GM15510 (cell line): ENCODE data around the gene IFNA14.

Source experiments
- POLR2A ChIP-seq: IDR thresholded peaks from 3 replicates; pipeline ENCODE4 v1.6.1; 2011; ENCODE audit warnings: borderline replicate concordance; ENCODE audit not compliant: insufficient read length; ENCODE audit errors: extremely low read depth

The IFNA14 gene

GRCh38 chr9:21239911-21240310 lies at the start of gene IFNA14:
IFNA14 (minus strand) TSS chr9:21240005; CDS start chr9:21239935, 70 bp downstream.
- no peak for TF ChIP-seq POLR2A

GRCh38 chr9:21287280-21287679 lies 47.5 kb upstream of the IFNA14 start:
- TF ChIP-seq POLR2A, result no peak

- TF ChIP-seq POLR2A, result no peak
Observed at GRCh38 chr9:21286659-21287058, 46.9 kb upstream of the IFNA14 start.

GRCh38 chr9:21286099-21286498 lies 46.3 kb upstream of the IFNA14 start:
- no peak for TF ChIP-seq POLR2A

DNA sequence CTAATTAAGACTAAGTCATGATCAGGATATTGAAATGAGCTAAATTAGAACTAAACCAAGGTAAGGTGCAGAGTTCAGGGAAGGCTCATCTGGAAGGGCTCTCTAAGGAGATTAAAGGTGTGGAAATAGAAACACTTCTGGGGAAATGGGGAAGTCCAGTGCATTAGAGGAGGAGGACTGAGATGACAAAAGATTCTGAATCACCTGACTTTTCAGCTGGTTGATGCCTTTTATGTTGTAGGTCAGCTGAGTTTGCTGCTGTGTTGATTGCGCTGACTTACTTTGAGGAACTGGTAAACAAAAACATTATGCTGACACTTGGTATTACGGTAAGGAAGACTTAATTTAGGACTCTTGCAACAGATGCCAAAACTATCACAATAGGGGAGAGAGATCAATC lies 41.5 kb upstream of the IFNA14 start:
- TF ChIP-seq POLR2A, result no peak

GRCh38 chr9:21268347-21268657 lies 28.5 kb upstream of the IFNA14 start:
- TF ChIP-seq POLR2A, result no peak

DNA sequence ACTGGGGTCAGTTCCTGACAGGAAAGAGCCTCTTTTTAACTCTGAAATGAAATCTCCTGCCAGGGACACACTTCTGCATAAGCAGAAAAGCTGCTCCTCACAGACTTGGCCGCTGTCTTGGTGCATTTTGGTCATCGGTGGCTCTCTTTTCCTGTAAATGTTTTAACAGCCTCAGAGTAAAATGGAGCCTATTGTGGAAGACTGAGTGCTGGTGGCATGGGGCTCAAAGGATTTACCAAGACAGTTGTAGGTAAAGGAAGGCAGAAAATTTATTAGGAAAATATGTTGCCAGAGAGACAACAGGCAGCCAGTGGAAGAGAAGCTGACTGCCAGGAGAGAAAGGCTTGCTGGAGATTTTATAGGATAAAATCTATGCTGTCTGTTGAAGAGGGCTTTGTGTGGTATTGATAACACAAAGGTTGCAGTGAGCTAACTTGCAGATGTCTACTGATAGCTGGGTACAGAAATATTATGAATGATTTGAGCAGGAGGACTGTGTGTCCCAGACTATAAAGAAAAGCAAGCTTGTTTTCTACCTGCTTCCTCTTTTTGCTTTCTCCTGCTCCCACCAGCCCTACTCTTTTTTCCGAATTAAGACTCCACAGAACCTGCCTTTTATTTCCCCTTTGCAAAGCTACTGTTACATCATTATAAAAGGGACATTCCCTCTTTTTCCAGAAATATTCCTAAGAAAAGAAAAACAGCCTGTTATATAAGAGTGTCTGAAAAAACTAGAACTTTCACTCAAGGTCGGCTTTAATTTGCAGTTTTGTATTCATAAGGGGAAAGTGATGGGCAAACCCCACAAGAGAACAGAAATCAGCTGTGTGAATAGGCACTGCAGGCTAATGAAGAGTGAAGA lies 27.9 kb upstream of the IFNA14 start:
- no peak for TF ChIP-seq POLR2A

DNA sequence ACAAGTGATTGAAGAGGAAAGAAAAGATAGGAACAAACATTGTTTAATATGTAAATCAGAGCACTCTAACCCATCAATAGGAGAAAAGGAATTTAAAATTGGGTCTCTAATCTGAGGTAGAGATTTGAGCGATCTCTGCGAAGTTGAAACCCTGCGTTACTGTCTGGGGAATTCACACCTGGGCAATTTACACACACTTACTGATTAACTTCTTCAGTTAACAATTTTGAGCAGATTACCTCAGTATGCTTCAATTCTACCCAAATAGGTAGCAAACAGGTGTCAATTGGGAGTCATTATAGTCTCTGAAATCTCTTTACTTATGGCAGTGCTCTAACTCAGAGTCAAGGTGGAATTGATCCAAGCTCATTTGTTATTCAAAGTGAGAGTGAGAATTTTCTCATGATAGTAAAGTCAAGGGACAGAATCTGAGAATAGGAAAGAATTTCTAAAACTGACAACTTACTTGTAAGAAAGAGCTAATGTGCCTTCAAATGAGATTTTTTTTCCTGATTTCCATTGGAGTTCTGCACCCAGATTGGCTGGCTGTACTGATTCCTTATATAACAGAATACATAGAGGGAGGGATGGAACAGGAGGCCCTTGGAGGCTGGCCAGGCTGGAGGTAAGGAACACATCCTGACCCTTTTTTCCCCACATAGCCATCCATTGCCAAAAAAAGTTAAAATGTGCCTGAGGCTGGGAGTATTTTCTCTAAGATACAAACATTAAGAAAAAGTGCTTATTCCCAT lies 27.1 kb upstream of the IFNA14 start:
- TF ChIP-seq POLR2A, result no peak

DNA sequence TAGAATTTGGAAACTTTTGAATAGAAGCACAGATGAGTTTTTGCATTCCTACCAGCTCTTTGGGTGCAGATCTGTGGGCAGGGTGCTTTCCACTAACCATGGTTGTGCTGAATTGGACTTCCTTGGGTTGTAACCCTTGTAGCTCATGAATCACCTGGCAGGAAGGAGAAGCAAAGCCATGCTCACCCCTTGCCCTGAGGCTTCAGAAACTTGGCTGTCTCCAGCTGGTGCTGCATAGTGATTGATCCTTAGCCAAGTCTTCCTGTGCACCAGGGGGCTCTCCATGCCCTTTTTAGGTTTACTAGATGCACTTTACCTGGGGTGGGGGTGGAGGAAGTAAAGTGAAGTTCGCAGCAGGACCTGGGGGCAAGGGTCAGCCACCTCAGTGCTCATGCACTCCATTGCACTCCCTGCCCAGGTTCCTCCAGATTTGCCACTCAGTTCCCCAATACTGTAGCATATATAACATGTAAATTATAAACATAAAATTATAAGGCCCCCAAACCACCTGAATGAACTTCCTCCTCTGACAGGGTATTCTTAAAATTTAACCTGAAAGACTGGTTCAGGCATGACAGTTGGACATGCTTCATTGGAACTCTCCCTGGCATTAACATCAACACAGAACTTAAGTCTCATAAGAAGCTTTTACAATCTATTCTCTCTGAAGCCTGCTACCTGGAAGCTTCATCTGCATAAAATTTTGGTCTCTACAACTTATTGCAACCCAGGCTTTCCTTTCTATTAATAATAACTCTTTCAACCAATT lies 25.8 kb upstream of the IFNA14 start:
- TF ChIP-seq POLR2A, result no peak

DNA sequence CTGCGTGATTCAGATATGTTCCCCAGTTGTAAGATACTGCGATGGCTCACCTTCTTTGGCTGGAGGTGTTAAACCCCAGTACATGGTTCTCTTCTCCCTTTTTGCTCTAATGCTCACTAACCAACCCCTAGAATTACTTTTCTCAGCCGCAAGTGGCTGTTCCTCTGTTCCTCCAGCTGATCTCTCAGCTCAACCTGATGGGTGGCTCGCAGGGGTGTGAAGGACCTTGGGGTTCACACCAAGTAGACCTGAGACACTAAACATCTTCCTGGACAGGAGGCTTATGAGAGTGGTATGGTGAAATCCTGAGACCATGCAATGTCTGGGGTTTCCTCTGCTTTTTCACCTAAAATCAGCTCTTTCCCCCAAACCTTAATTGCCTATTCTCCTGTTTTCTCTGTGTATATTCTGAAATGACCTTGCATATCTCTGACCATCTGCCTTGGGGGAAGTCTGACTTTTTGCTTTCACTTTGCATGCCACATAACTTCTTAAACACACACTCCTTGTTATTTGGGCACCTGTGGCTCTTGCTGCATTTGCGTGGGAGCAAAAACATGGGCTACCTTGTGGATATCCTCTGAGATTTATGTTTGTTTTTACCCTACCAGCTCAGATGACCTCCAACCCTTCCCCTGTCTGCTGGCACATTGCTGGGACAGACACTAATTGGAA lies 15.9 kb upstream of the IFNA14 start:
- TF ChIP-seq POLR2A, result no peak

DNA sequence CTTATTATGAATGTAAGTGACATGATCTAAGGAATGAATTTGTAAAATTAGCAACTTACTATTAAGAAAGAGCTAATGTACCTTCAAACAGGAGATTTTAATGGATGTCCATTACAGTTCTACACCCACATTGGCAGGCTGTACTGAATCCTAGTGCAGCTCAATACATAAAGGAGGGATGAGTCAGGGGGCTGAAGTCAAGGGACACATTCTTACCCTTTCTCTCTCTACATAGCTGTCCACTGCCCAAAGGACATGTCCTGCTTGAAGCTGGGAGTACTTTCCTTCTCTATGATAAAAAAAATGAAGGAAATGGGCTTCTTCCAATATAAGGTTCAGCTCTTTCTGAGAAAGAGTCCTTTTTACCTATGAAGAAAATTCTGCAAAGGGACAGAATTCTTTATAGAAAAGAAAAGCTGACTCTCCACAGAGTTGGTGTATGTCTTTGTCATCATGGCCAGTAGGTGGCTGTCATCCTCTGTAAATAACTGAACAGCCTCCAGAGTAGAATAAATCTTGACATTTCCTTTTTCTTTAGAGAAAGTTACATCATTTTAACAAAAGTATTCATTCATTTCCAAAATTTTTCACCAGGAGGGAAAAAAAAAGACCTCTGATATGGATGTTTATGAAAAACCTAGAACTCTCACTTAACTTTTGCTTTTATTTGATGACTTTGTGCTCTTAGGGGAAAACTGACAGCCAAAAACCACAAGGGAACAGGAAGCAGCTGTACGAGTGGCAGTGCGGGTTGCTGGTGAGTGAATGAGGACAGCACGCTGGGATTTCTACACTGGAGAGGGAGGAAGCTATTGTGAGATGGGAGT lies 13.1 kb upstream of the IFNA14 start:
- TF ChIP-seq POLR2A, result no peak

DNA sequence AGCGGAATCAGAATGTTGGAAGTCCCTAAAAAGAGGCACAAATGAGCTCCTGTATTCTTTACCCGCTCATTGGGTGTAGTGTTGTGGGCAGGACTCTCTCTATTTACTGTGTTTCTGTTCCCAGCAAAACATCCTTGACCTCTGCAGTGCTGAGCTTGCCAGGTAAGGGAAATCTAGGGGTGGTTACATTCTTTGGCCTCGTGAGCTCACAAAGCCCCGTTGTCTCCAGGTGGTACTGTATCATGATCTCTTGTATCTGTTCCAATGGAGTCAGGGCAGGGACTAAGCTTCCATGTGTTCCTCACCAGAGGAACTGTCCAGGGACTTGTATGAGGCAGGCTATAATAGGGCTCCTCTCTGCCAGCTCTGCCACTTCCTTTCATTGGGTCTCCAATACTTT lies 11.8 kb upstream of the IFNA14 start:
- no peak for TF ChIP-seq POLR2A

GRCh38 chr9:21251190-21251589 lies 11.4 kb upstream of the IFNA14 start:
- TF ChIP-seq POLR2A, result no peak

- TF ChIP-seq POLR2A, result no peak
Observed at GRCh38 chr9:21244836-21245235, 5.0 kb upstream of the IFNA14 start.
